Mucosa of rectum (tissue), 2 donors: ENCODE results near the gene OCEL1.

ENCODE experiments used
- H3K27ac ChIP-seq, 2 donors: one replicate each; pipeline ENCODE4 v1.7.0; 2013; ENCODE audit warnings: inconsistent platforms in 2 of 2, low read depth in 2 of 2, low read length in 2 of 2
- H3K27me3 ChIP-seq, 2 donors: one replicate each; pipeline ENCODE4 v1.7.0; 2013; ENCODE audit warnings: low read length in 2 of 2; ENCODE audit not compliant: control insufficient read depth in 2 of 2, insufficient read depth in 2 of 2
- H3K36me3 ChIP-seq, 2 donors: one replicate each; pipeline ENCODE4 v1.7.0; 2013; ENCODE audit warnings: low read length in 2 of 2; ENCODE audit not compliant: control insufficient read depth in 2 of 2, insufficient read depth in 2 of 2
- H3K4me1 ChIP-seq, 2 donors: one replicate each; pipeline ENCODE4 v1.7.0; 2013; ENCODE audit warnings: low read length in 2 of 2, mild to moderate bottlenecking in 1 of 2; ENCODE audit not compliant: control insufficient read depth in 2 of 2, insufficient read depth in 2 of 2
- H3K4me3 ChIP-seq, 2 donors: one replicate each; pipeline ENCODE4 v1.7.0; 2013; ENCODE audit warnings: low read length in 2 of 2
- H3K9ac ChIP-seq, 2 donors: one replicate each; pipeline ENCODE4 v1.7.0; 2013; ENCODE audit warnings: low read length in 2 of 2, low read depth in 1 of 2, mild to moderate bottlenecking in 1 of 2
- H3K9me3 ChIP-seq, 2 donors: one replicate each; pipeline ENCODE4 v1.7.0; 2013; ENCODE audit warnings: low read length in 2 of 2; ENCODE audit not compliant: control insufficient read depth in 2 of 2
- donor health status: healthy.
- donor health status: Normal muscosa, but diverticular disease.

Gene OCEL1

GRCh38 chr19:17246681-17247425, 20.8 kb downstream of the OCEL1 start:
- no peaks in the 10 kb centered on the region for H3K9me3 ChIP-seq
- peak overlapping the region; percentile 67 to 72 for H3K4me3 ChIP-seq
- H3K27ac ChIP-seq, result peak overlapping the region; percentile 94 to 95
- H3K27me3 ChIP-seq, result no peaks in the 10 kb centered on the region
- peaks cover 40 to 42% of the 10 kb centered on the region in 2 donors for H3K4me1 ChIP-seq
- H3K9ac ChIP-seq, result peak overlapping the region; percentile 47 to 77
- H3K36me3 ChIP-seq, result no peaks in the 10 kb centered on the region

DNA sequence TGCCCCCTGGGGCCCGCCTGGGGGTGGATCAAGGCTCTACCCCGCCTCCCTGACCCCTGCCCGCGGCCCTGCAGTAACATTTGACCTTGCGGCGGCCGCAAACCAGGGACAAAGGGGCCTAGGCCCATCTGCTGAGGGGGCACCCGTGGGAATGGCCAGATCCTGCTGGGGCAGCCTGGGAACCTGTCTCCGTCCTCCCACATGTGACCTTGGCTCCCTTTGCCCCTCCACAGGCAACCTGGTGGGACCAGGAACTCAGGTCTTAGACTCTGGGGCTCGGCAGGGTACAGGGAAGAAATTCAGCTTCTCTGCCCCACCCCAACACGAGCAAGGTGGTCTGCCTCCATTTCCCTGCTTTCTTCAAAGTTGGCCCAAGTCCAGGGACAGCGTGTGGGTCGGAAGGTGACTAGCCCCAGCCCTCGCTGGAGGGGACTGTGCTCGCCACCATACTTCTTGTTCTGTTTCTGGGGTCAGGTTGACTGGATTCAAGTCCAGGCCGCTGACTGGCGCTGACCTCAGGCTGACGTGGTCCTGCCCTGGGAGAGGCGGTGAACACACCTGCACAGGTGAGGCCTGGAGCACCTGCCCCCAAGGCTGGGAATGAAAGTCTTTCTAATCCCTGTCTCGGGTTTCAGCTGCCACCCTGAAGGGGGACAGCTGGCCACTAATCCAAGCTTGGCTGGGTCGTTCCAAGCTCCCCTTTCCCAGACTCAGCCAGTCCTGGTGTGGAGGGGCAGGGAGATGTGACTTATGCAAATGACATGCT, 22.2 kb downstream of the OCEL1 start:
- Histone ChIP-seq H3K36me3 (no peaks in the 10 kb centered on the region), H3K9me3 (no peaks in the 10 kb centered on the region), H3K9ac (peak overlapping the region; percentile 37 to 63), H3K4me1 (peaks cover 29 to 30% of the 10 kb centered on the region in 2 donors), H3K27ac (peak overlapping the region; percentile 82 to 95), H3K27me3 (no peaks in the 10 kb centered on the region), H3K4me3 (no peak overlapping the region)

GRCh38 chr19:17249887-17250548, 24.0 kb downstream of the OCEL1 start:
- H3K9ac ChIP-seq, result no peak overlapping the region
- H3K4me3 ChIP-seq, result no peak overlapping the region
- no peaks in the 10 kb centered on the region for H3K27me3 ChIP-seq
- H3K9me3 ChIP-seq, result no peaks in the 10 kb centered on the region
- H3K4me1 ChIP-seq, result peaks cover 26 to 30% of the 10 kb centered on the region in 2 donors
- H3K27ac ChIP-seq, result no peak overlapping the region
- no peaks in the 10 kb centered on the region for H3K36me3 ChIP-seq

- Histone ChIP-seq H3K4me1 (no peaks in the 10 kb centered on the region), H3K4me3 (no peak overlapping the region), H3K9ac (no peak overlapping the region), H3K27me3 (no peaks in the 10 kb centered on the region), H3K36me3 (no peaks in the 10 kb centered on the region), H3K27ac (no peak overlapping the region), H3K9me3 (no peaks in the 10 kb centered on the region)
Observed at GRCh38 chr19:17254636-17255035, 28.6 kb downstream of the OCEL1 start.

DNA sequence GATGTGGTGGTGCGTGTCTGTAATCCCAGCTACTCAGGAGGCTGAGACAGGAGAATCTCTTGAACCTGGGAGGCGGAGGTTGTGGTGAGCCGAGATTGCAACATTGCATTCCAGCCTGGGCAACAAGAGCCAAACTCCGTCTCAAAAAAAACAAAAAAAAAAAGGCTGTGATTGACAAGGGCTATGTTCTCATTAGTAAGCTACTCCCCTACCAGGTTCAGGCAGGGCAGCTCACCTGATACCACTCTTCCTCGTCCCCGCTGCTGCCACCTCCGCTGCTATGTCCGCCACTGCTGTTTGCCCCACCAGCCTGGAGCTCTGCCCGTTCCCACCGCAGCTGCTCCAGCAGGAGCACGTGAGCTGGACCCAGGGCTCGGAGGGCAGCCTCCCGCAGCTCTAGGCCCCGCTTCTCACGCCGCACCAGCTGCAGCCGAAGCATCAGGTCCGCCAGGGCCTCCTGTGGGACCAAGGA, 29.2 kb downstream of the OCEL1 start:
- H3K9ac ChIP-seq, result no peak overlapping the region
- no peaks in the 10 kb centered on the region for H3K36me3 ChIP-seq
- H3K27ac ChIP-seq, result no peak overlapping the region
- H3K4me1 ChIP-seq, result no peaks in the 10 kb centered on the region
- no peak overlapping the region for H3K4me3 ChIP-seq
- no peaks in the 10 kb centered on the region for H3K9me3 ChIP-seq
- no peaks in the 10 kb centered on the region for H3K27me3 ChIP-seq

DNA sequence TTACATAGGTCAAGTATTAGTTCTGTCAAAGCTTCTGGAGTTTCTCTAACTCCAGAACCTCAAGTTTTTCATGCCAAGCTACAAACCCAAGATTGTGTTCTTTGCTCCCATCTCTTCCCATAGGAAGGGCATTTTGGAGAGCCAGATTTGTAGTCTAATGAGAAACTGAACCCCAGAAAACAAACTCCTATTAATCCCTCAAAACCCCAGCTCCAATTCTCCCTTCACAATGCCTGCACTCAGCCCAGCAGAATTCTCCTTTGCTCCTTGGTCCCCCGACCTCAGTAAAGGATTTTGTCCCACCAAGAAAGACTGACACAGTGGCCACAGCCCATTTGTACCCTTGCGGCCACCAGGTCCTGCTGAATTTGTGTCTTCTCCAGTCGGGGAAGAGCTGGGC, 30.1 kb downstream of the OCEL1 start:
- Histone ChIP-seq H3K27me3 (no peaks in the 10 kb centered on the region), H3K36me3 (no peaks in the 10 kb centered on the region), H3K9ac (no peak overlapping the region), H3K9me3 (no peaks in the 10 kb centered on the region), H3K4me1 (peaks cover 0 to 2% of the 10 kb centered on the region in 2 donors), H3K4me3 (no peak overlapping the region), H3K27ac (no peak overlapping the region)

GRCh38 chr19:17259118-17259780, 33.2 kb downstream of the OCEL1 start:
- no peak overlapping the region for H3K9ac ChIP-seq
- H3K36me3 ChIP-seq, result no peaks in the 10 kb centered on the region
- peaks cover 0 to 2% of the 10 kb centered on the region in 2 donors for H3K4me1 ChIP-seq
- no peak overlapping the region for H3K27ac ChIP-seq
- no peaks in the 10 kb centered on the region for H3K27me3 ChIP-seq
- H3K4me3 ChIP-seq, result no peak overlapping the region
- no peaks in the 10 kb centered on the region for H3K9me3 ChIP-seq

GRCh38 chr19:17259934-17260333, 33.9 kb downstream of the OCEL1 start:
- no peak overlapping the region for H3K27ac ChIP-seq
- no peak overlapping the region for H3K4me3 ChIP-seq
- peaks cover 0 to 2% of the 10 kb centered on the region in 2 donors for H3K4me1 ChIP-seq
- H3K9me3 ChIP-seq, result no peaks in the 10 kb centered on the region
- H3K27me3 ChIP-seq, result no peaks in the 10 kb centered on the region
- H3K36me3 ChIP-seq, result no peaks in the 10 kb centered on the region
- no peak overlapping the region for H3K9ac ChIP-seq

- H3K36me3 ChIP-seq, result no peaks in the 10 kb centered on the region
- H3K27me3 ChIP-seq, result no peaks in the 10 kb centered on the region
- no peaks in the 10 kb centered on the region for H3K9me3 ChIP-seq
- no peak overlapping the region for H3K27ac ChIP-seq
- no peak overlapping the region for H3K9ac ChIP-seq
- H3K4me3 ChIP-seq, result no peak overlapping the region
- H3K4me1 ChIP-seq, result peaks cover 0 to 2% of the 10 kb centered on the region in 2 donors
Observed at GRCh38 chr19:17260842-17261325, 34.9 kb downstream of the OCEL1 start.
